Measurements from ENCODE around the gene VILL. TPM values are rescaled to one million over a fixed set of nuclear protein-coding genes. Genes with fewer than 3 reads are reported as not detected.

The VILL gene
- total RNA-seq, 4 donors from 2014 or later: 0.51 to 4.6 (median 0.66) TPM

DNA sequence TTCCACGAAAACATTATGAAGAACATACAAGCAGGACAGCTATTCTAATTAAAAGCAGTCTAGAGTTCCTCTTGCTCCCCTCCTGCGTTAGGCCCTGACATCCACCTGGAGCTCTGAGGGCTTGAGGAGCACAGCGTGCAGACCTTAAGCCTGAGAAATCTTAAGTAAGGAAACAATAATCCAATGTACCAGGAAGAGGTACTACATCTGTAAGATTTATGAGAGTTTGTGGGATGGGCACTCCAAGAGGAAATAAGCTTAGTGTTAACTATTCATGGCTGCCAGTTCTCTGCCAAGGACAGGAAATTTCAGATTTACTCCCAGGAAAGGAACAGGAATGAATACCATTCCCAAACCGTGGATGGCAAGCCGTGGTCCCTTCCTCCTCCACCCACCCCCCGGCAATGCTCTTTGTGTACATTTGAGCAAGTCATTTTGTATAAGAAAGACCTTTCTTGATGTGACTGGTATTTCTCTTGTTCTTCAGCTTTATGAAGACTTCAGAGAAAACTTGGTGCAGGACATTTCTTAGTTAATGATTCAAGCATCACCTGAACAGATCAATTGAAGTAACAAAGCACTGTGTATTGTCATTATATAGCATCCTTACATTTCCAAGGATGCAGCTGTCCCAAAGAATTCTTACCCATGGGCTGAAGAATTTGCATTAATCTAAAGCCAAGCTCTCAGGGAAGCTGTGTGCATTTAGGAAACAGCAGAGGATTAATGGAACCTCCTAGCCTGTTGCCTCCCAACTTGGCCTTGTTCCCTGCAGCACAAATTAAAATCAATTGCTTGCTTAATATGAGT lies 28.8 kb upstream of the VILL start:
- Histone ChIP-seq H3K36me3 (no peaks in the 10 kb centered on the region), H3K4me1 (peaks cover 19 to 27% of the 10 kb centered on the region in 2 donors), H3K27ac (peak overlapping the region in 1 of 4 donors; percentile 11), H3K9me3 (no peaks in the 10 kb centered on the region), H3K27me3 (no peaks in the 10 kb centered on the region), H3K4me3 (no peak overlapping the region)
- no peak for DNase-seq
- TF ChIP-seq, protein P1, sequence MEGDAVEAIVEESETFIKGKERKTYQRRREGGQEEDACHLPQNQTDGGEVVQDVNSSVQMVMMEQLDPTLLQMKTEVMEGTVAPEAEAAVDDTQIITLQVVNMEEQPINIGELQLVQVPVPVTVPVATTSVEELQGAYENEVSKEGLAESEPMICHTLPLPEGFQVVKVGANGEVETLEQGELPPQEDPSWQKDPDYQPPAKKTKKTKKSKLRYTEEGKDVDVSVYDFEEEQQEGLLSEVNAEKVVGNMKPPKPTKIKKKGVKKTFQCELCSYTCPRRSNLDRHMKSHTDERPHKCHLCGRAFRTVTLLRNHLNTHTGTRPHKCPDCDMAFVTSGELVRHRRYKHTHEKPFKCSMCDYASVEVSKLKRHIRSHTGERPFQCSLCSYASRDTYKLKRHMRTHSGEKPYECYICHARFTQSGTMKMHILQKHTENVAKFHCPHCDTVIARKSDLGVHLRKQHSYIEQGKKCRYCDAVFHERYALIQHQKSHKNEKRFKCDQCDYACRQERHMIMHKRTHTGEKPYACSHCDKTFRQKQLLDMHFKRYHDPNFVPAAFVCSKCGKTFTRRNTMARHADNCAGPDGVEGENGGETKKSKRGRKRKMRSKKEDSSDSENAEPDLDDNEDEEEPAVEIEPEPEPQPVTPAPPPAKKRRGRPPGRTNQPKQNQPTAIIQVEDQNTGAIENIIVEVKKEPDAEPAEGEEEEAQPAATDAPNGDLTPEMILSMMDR (IDR thresholded peaks at IDR 0.05 in 4 of 5, conservative IDR thresholded peaks at IDR 0.05 in 1 of 5): no peak
- TF ChIP-seq POLR2A (IDR thresholded peaks at IDR 0.05): no peak
- intact Hi-C loops (cut with DNase I; ENCODE audit: low total_unique reads) (no loop called here), in situ Hi-C loops (cut with MboI; ENCODE audit: low sequenced_read_pairs in 4 of 4) (loop anchor here in 2 of 4 donors (10.0 kb wide), 1 partner anchor 107 kb away; no protein-coding TSS in a partner anchor)
- ATAC-seq: no peak

DNA sequence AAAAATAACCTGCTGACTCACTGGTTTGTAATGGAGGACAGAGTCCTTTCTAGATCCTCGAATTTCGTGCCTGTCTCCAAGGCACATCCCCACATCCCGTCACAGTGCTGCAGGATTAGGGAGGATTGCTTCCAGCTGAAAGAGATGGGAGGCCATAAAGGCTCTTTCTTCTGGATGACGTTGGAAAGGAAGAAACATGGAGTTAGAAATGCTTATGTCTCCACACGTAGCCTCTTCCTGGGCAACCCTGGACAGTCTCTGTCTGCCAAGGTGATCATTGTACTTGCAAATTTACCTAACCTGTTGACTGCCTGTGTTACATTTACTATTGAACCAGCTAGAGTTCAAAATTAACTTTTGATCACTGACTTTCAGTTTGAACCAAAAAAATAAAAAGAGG lies 27.6 kb upstream of the VILL start:
- H3K27ac ChIP-seq: peak overlapping the region in 3 of 4 donors; percentile 0 to 56 (median 8)
- peak in 1 of 2 donors; percentile 67 for ATAC-seq
- H3K27me3 ChIP-seq: no peaks in the 10 kb centered on the region
- no peak for DNase-seq
- TF ChIP-seq, protein P1 (IDR thresholded peaks at IDR 0.05 in 4 of 5, conservative IDR thresholded peaks at IDR 0.05 in 1 of 5): no peak
- TF ChIP-seq POLR2A (IDR thresholded peaks at IDR 0.05): no peak
- H3K4me1 ChIP-seq: peaks cover 19 to 27% of the 10 kb centered on the region in 2 donors
- H3K36me3 ChIP-seq: no peaks in the 10 kb centered on the region
- in situ Hi-C loops (cut with MboI; ENCODE audit: low sequenced_read_pairs in 4 of 4) (loop anchor here in 2 of 4 donors (10.0 kb wide), 1 partner anchor 108 kb away; no protein-coding TSS in a partner anchor), intact Hi-C loops (cut with DNase I; ENCODE audit: low total_unique reads) (no loop called here)
- H3K4me3 ChIP-seq: no peak overlapping the region
- H3K9me3 ChIP-seq: no peaks in the 10 kb centered on the region

DNA sequence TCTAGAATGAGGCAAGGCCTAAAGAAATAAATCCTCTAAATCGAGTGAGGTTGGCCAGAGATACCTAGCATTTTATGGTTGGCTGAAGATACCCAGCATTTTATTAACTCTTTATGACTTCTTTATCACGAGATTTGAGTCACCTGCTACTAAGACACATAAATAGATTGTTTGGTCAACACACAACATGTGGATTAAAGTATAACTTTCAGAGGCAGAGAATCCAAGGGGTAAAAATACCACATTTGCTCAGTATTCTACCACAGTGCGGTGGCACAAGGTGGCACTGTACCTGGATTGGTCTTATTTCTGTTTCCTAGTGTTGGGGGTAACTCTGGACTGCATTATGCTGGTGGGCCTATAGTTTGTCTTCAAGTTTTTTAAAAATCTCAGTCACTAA lies 27.0 kb upstream of the VILL start:
- ATAC-seq (peak in 1 of 2 donors; percentile 60), DNase-seq (no peak)
- Histone ChIP-seq H3K27me3 (no peaks in the 10 kb centered on the region), H3K36me3 (no peaks in the 10 kb centered on the region), H3K9me3 (no peaks in the 10 kb centered on the region), H3K4me3 (no peak overlapping the region), H3K27ac (peak overlapping the region in 2 of 4 donors; percentile 8 to 56), H3K4me1 (peaks cover 19 to 27% of the 10 kb centered on the region in 2 donors)
- TF ChIP-seq POLR2A (IDR thresholded peaks at IDR 0.05): no peak
- TF ChIP-seq, protein P1 (IDR thresholded peaks at IDR 0.05 in 4 of 5, conservative IDR thresholded peaks at IDR 0.05 in 1 of 5): no peak
- intact Hi-C loops (cut with DNase I; ENCODE audit: low total_unique reads) (no loop called here), in situ Hi-C loops (cut with MboI; ENCODE audit: low sequenced_read_pairs in 4 of 4) (loop anchor here in 2 of 4 donors (10.0 kb wide), 1 partner anchor 109 kb away; no protein-coding TSS in a partner anchor)

DNA sequence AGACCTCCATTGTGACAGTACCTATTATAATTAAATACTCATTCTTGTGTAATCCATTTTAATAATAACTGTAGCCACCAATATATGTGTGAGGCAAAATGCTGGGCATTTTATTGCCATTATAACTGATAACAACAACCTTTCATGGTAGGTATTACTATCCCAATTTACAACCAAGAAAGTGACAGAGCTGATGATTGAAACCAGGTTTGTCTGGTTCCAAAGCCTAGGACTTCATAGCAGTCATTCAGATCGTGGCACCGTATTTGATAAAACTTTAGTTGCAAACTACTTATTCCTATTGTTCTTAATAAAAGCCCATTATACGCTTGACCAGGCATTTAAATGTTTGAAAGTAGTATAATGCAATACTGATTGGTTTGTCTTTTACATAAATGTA lies 26.4 kb upstream of the VILL start:
- no peaks in the 10 kb centered on the region for H3K27me3 ChIP-seq
- intact Hi-C loops (cut with DNase I; ENCODE audit: low total_unique reads) (no loop called here), in situ Hi-C loops (cut with MboI; ENCODE audit: low sequenced_read_pairs in 4 of 4) (loop anchor here in 2 of 4 donors (10.0 kb wide), 1 partner anchor 109 kb away; no protein-coding TSS in a partner anchor)
- no peaks in the 10 kb centered on the region for H3K9me3 ChIP-seq
- peaks cover 19 to 31% of the 10 kb centered on the region in 2 donors for H3K4me1 ChIP-seq
- no peak overlapping the region for H3K4me3 ChIP-seq
- H3K36me3 ChIP-seq: no peaks in the 10 kb centered on the region
- ATAC-seq (no peak), DNase-seq (no peak)
- H3K27ac ChIP-seq: no peak overlapping the region
- no peak for TF ChIP-seq POLR2A (IDR thresholded peaks at IDR 0.05)
- TF ChIP-seq, protein P1 (IDR thresholded peaks at IDR 0.05 in 4 of 5, conservative IDR thresholded peaks at IDR 0.05 in 1 of 5): no peak

All from gastrocnemius medialis (tissue), 4 donors.